Neural progenitor cell (in vitro differentiated cells): Measurements from ENCODE around the gene ZNF556.

Source experiments
- EZH2 ChIP-seq: fragments of 200-600 bp; sonication (generic); IDR thresholded peaks from 2 replicates; pipeline ENCODE4 v1.6.1; 2017; ENCODE audit warnings: antibody characterized with exemption, mild to moderate bottlenecking, moderate library complexity
- EZH2phosphoT487 ChIP-seq: fragments of 200-600 bp; sonication (generic); IDR thresholded peaks from 2 replicates; pipeline ENCODE4 v1.6.1; 2017; ENCODE audit warnings: antibody characterized with exemption
- TF ChIP-seq, protein P1 (sequence below): fragments of 200-600 bp; sonication (generic); IDR thresholded peaks from 2 replicates; pipeline ENCODE4 v1.5.1; 2017; ENCODE audit warnings: antibody characterized with exemption, mild to moderate bottlenecking

DNA sequence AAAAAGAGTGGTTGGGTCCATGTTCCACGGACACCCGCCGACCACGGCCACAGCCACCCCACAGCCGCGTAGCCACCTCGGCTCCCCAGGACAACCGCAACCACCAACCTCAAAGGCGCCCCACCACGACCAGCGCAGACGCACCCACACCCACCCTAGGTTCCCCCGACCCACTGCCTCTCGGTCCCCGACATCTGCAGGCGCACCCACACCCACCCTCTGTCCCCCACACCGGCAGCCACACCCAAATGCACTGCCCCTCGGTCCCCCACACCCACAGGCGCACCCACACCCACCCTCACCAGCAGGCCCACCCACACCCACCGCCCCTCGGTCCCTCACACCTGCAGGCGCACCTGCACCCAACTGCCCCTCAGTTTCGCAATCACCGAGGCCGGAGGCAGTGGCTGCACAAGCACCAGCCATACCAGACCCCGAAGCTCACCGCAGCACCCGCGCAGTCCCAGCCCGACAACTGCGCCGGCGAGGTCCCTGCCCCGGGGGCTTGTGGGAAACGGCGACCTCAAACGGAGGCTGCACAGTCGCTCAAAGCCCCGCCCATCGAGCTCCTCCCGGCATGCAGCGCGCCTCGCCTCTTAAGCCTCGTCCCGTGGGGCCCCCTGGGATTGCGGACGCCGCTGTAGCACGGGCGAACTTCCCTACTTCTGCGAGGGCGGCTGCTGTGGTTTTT lies 59.4 kb downstream of the ZNF556 start:
- TF ChIP-seq, protein P1, sequence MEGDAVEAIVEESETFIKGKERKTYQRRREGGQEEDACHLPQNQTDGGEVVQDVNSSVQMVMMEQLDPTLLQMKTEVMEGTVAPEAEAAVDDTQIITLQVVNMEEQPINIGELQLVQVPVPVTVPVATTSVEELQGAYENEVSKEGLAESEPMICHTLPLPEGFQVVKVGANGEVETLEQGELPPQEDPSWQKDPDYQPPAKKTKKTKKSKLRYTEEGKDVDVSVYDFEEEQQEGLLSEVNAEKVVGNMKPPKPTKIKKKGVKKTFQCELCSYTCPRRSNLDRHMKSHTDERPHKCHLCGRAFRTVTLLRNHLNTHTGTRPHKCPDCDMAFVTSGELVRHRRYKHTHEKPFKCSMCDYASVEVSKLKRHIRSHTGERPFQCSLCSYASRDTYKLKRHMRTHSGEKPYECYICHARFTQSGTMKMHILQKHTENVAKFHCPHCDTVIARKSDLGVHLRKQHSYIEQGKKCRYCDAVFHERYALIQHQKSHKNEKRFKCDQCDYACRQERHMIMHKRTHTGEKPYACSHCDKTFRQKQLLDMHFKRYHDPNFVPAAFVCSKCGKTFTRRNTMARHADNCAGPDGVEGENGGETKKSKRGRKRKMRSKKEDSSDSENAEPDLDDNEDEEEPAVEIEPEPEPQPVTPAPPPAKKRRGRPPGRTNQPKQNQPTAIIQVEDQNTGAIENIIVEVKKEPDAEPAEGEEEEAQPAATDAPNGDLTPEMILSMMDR: no peak
- TF ChIP-seq EZH2: no peak
- TF ChIP-seq EZH2phosphoT487: no peak
